Fibroblast of villous mesenchyme (primary cell): Measurements from ENCODE around the gene SAAL1. TPM values are rescaled to one million over a fixed set of nuclear protein-coding genes. Genes with fewer than 3 reads are reported as not detected.
"Not testable (repeated sequence)": the region's sequence is repeated elsewhere in the genome, so short reads cannot be mapped to it uniquely, and the experiment has no call there.

Source experiments
- DNase-seq: peaks from one replicate; pipeline ENCODE4 v3.0.0-alpha.2; 2010; ENCODE audit warnings: low read depth
- H3K4me3 ChIP-seq: 2 replicates; pipeline ENCODE4 v1.5.1; 2011; ENCODE audit warnings: low read depth, mild to moderate bottlenecking, low read length
- total RNA-seq: library from RNA; depleted of rRNA; stranded (reverse); fragments of >200 nt; gene quantifications from 2 replicates; pipeline ENCODE4 v1.2.3, GENCODE V29; 2012
- TF ChIP-seq, protein P1 (sequence below): IDR thresholded peaks from 2 replicates; pipeline ENCODE4 v1.5.1; 2012; ENCODE audit warnings: low read depth, mild to moderate bottlenecking, low read length; ENCODE audit not compliant: insufficient read depth

The SAAL1 gene
- total RNA-seq, 1 donor: 18.1 TPM

- no peak for DNase-seq
- TF ChIP-seq, protein P1, sequence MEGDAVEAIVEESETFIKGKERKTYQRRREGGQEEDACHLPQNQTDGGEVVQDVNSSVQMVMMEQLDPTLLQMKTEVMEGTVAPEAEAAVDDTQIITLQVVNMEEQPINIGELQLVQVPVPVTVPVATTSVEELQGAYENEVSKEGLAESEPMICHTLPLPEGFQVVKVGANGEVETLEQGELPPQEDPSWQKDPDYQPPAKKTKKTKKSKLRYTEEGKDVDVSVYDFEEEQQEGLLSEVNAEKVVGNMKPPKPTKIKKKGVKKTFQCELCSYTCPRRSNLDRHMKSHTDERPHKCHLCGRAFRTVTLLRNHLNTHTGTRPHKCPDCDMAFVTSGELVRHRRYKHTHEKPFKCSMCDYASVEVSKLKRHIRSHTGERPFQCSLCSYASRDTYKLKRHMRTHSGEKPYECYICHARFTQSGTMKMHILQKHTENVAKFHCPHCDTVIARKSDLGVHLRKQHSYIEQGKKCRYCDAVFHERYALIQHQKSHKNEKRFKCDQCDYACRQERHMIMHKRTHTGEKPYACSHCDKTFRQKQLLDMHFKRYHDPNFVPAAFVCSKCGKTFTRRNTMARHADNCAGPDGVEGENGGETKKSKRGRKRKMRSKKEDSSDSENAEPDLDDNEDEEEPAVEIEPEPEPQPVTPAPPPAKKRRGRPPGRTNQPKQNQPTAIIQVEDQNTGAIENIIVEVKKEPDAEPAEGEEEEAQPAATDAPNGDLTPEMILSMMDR: no peak
- H3K4me3 ChIP-seq: no peak overlapping the region
These were observed 31.4 kb upstream of the SAAL1 start for GRCh38 chr11:18137186-18137800.

GRCh38 chr11:18135308-18135707 is 29.4 kb upstream of the SAAL1 start:
- no peak for DNase-seq
- TF ChIP-seq, protein P1: no peak
- no peak overlapping the region for H3K4me3 ChIP-seq

- DNase-seq: no peak
- TF ChIP-seq, protein P1: no peak
- no peak within 1 kb of the TSS for H3K4me3 ChIP-seq
These were observed 26.5 kb upstream of the SAAL1 start, which contains the start of gene MRGPRX3 for GRCh38 chr11:18132341-18132740. MRGPRX3 (plus strand) TSS chr11:18132571; CDS start chr11:18137203, 4,632 bp downstream.

GRCh38 chr11:18131115-18131514 is 25.2 kb upstream of the SAAL1 start:
- not testable (repeated sequence) for H3K4me3 ChIP-seq, DNase-seq

- H3K4me3 ChIP-seq, DNase-seq: not testable (repeated sequence)
These were observed 15.5 kb upstream of the SAAL1 start for GRCh38 chr11:18121331-18121828.

DNA sequence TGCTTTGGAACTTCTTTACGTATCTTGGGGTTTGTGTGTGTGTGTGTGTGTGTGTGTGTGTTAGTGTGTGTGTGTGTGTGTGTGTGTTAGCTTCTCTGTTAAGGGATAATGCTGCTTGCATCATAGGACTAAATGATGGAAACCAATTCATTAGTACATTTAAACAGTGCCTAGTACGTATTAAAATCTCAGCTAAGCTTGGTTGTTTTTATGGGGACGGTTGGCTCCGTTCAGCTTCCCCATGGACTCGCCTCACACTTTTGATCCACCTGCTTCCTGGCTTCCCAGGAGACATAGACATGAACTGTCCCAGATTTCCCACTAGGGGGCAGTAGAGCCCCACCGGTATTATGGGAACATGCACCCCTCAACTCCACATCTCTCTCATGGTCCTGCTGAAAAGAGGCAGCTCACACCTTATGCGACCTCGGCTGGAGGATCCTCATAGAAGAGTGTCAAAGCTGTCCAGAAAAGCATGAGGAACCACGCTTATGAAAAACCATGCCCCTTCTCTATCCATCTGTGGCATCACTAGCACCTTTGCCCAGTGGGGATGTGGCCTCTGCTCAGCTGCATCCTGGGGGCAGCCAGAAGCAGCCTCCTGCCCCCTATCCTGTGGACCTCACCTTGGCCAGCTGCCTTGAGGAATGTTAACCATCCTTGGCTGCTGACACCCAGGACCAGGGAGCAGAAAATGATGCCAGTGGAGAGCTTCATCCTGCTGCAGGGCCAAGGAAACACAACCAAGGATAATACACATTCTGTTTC is 9.7 kb upstream of the SAAL1 start:
- TF ChIP-seq, protein P1: peak; percentile 92
- H3K4me3 ChIP-seq: no peak overlapping the region

DNA sequence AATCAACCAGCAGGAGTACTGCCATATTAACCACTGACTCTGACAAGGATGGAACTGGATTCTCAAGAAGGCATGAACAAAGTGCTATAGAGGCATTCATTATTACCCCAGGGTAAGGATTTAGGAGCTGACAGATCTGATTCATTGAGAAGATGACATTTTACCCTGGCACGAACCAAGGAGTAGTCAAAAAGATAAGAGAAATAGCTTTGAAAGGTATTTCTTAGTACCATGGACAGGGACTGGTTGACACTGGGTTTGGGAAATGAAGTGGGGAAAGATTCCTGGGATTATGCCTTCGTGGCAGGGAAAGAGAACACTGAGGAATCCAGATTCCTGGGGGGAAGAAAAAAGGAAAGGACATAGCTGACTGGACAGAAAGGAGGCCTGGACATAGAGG is 5.1 kb upstream of the SAAL1 start:
- no peak overlapping the region for H3K4me3 ChIP-seq
- TF ChIP-seq, protein P1: no peak
- DNase-seq: peak; percentile 8

More for the DNA sequence above, 9.7 kb upstream of the SAAL1 start:
- DNase-seq: peak; percentile 56
